GM12878 (cell line): ENCODE measurements around the gene AP3S1. TPM values are rescaled to one million over a fixed set of nuclear protein-coding genes. Genes with fewer than 3 reads are reported as not detected.

Experiments
- ATAC-seq: fragments of 200-7000 bp; cut with Tn5 transposase; 3 replicates; pipeline ENCODE4 v1.9.1; 2020; ENCODE audit warnings: mild to moderate bottlenecking, moderate library complexity
- BruUV-seq: library from RNA; stranded (reverse); fragments of 400-500 nt; replicated peaks from 2 replicates; lab custom pipeline; 2021; lab: Mats Ljungman, UMichigan
- CTCF ChIA-PET: fragments of 300-600 bp; sonication (Branson Sonifier 250); formaldehyde crosslinking; extraction: SDS; loops from one replicate; lab custom pipeline; 2021; ENCODE audit warnings: inconsistent platforms; lab: Yijun Ruan, JAX
- POLR2A ChIA-PET: fragments of 350-600 bp; formaldehyde crosslinking; extraction: SDS; loops from one replicate; lab custom pipeline; 2021; ENCODE audit warnings: inconsistent platforms; lab: Charles Lee
- RAD21 ChIA-PET: fragments of 300-600 bp; sonication (Branson Sonifier 250); formaldehyde crosslinking; loops from one replicate; lab custom pipeline; 2023; ENCODE audit warnings: antibody characterized with exemption; ENCODE audit not compliant: unreplicated experiment; lab: Charles Lee
- SMC1A ChIA-PET: fragments of 300-600 bp; sonication (Branson Sonifier 250); formaldehyde crosslinking; loops from one replicate; lab custom pipeline; 2023; ENCODE audit not compliant: unreplicated experiment, uncharacterized antibody; lab: Charles Lee
- DNase-seq: peaks from one replicate; pipeline ENCODE4 v3.0.0-alpha.2; 2011; ENCODE audit warnings: low read depth, low spot score
- FAIRE-seq: peaks from 3 replicates; lab custom pipeline; 2011; peaks lifted over from hg19 to GRCh38; lab: Jason Lieb, UNC
- H2AFZ ChIP-seq: 2 replicates; pipeline ENCODE4 v1.6.0; 2011; ENCODE audit warnings: low read depth, low read length, control low read depth; ENCODE audit not compliant: control insufficient read depth
- H3K27ac ChIP-seq: 2 replicates; pipeline ENCODE4 v1.5.1; 2011; ENCODE audit warnings: control low read depth; ENCODE audit not compliant: control insufficient read depth, insufficient read depth
- H3K27me3 ChIP-seq, 2 experiments: replicated peaks in 1 of 2; 2 replicates each; pipeline versions ENCODE4 v1.6.0 to v1.6.1; 2011; ENCODE audit warnings: low read length in 1 of 2; ENCODE audit not compliant: control insufficient read depth in 2 of 2, insufficient read depth in 2 of 2
- H3K36me3 ChIP-seq, 2 experiments: 2 replicates each; pipeline ENCODE4 v1.5.1; 2011; ENCODE audit warnings: low read length in 1 of 2; ENCODE audit not compliant: control insufficient read depth in 2 of 2, insufficient read depth in 2 of 2
- H3K4me1 ChIP-seq: 2 replicates; pipeline ENCODE4 v1.6.1; 2011; ENCODE audit warnings: mild to moderate bottlenecking, low read length, moderate library complexity, mixed read lengths; ENCODE audit not compliant: control insufficient read depth, insufficient read depth
- H3K4me2 ChIP-seq: 2 replicates; pipeline ENCODE4 v1.6.0; 2011; ENCODE audit warnings: control low read depth; ENCODE audit not compliant: control insufficient read depth, insufficient read depth
- H3K4me3 ChIP-seq: fragments of 200-600 bp; sonication (generic); 2 replicates; pipeline ENCODE4 v1.5.1; 2016
- H3K79me2 ChIP-seq: 2 replicates; pipeline ENCODE4 v1.6.0; 2011; ENCODE audit warnings: low read length; ENCODE audit not compliant: control insufficient read depth, insufficient read depth
- H3K9ac ChIP-seq: 2 replicates; pipeline ENCODE4 v1.8.0; 2011; ENCODE audit warnings: low read length, control low read depth, mixed read lengths; ENCODE audit not compliant: control insufficient read depth, insufficient read depth
- H3K9me3 ChIP-seq: replicated peaks from 3 replicates; pipeline ENCODE4 v1.5.1; 2011; ENCODE audit warnings: mild to moderate bottlenecking, low read length; ENCODE audit not compliant: control insufficient read depth, insufficient read depth
- H4K20me1 ChIP-seq: 2 replicates; pipeline ENCODE4 v1.6.0; 2011; ENCODE audit not compliant: control insufficient read depth, insufficient read depth
- BMI1 ChIP-seq: fragments of 450-650 bp; IDR thresholded peaks from 2 replicates; pipeline ENCODE4 v1.6.1; 2016; ENCODE audit warnings: mild to moderate bottlenecking, moderate library complexity, borderline replicate concordance
- NFYB ChIP-seq: IDR thresholded peaks from 2 replicates; pipeline ENCODE4 v1.6.1; 2011; ENCODE audit warnings: low read depth, mild to moderate bottlenecking, low read length, improper control_type of control experiment, moderate library complexity; ENCODE audit not compliant: insufficient read depth
- SMC3 ChIP-seq: IDR thresholded peaks from 2 replicates; pipeline ENCODE4 v1.6.1; 2011; ENCODE audit warnings: low read length, improper control_type of control experiment, borderline replicate concordance
- TAF1 ChIP-seq: IDR thresholded peaks from 2 replicates; pipeline ENCODE4 v1.6.1; 2011; ENCODE audit warnings: mild to moderate bottlenecking, low read depth, low read length, borderline replicate concordance
- ZSCAN29 ChIP-seq: fragments of 450-650 bp; IDR thresholded peaks from 2 replicates; pipeline ENCODE4 v1.6.1; 2017; ENCODE audit warnings: mild to moderate bottlenecking, moderate library complexity
- WGBS: methylation state at CpG from one replicate; pipeline ENCODE4 v1.1.6; 2016; ENCODE audit warnings: low lambda C conversion rate; ENCODE audit not compliant: insufficient replicate concordance, insufficient coverage; ENCODE audit errors: missing lambda C conversion rate; 5-methylcytosine and 5-hydroxymethylcytosine counted together
- in situ Hi-C: fragments of 300-500 bp; cut with MboI; formaldehyde crosslinking; loops from 9 replicates; pipeline ENCODE4 v1.14.3; 2018; ENCODE audit warnings: mixed read lengths
- intact Hi-C: fragments of 100-400 bp; cut with micrococcal nuclease; formaldehyde crosslinking; loops from one replicate; pipeline ENCODE4 v1.14.2; 2022; ENCODE audit not compliant: unreplicated experiment
- polyA plus RNA-seq, 11 experiments: library from polyadenylated mRNA; depleted of rRNA in 4 of 11; unstranded in 6 of 11; stranded (reverse) in 5 of 11; fragments of >200 nt; fragmentation: Nextera tagmentation in 4 of 11; fragmentation: Illumina TruSeq in 1 of 11; extraction: Ambion mirVana in 4 of 11; extraction: Trizol in 1 of 11; gene quantifications; 1 replicate in 1 of 11; 2 replicates in 10 of 11; pipeline versions ENCODE4 v1.2.1 to v1.2.3, GENCODE V29; 2011 to 2016; ENCODE audit warnings: inconsistent platforms in 2 of 11, missing spikeins in 2 of 11, low read depth in 1 of 11
- total RNA-seq, 4 experiments: library from RNA; depleted of rRNA in 3 of 4; stranded (reverse); fragments of >200 nt in 3 of 4; fragmentation: Illumina TruSeq in 1 of 4; extraction: Trizol in 1 of 4; gene quantifications; 2 replicates each; pipeline versions ENCODE4 v1.2.1 to v1.2.3, GENCODE V29; 2013 to 2021
- TF ChIP-seq, protein P1 (sequence below): fragments of 450-650 bp; IDR thresholded peaks from 2 replicates; pipeline ENCODE4 v1.6.1; 2017; ENCODE audit warnings: antibody characterized with exemption, mild to moderate bottlenecking, moderate library complexity

The AP3S1 gene
- total and polyA plus RNA-seq, 10 of the 15 experiments (the other 5 are each of a cell fraction or from before 2014, with no cell fraction given): 36.4 to 137 (median 67.5) TPM

DNA sequence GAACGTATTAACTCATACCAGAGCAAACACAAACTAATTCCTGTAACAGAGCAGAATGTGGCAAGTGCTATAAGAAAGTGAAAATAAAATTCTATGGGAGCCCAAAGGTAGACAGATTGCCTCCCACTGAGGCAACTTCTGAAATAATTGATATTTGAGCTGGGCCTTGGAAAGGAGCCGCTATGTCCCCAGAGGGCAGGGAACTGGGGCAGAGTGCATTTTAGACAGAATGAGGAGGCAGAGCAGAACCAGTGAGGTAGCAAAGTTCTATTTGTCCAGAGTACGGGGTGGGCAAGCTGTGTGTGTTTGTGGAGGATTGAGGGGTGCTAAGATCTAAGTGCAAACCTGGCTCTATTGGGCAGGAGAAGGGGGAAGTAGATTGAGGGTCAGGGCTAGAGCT, 45.1 kb upstream of the AP3S1 start (continued):
- TF ChIP-seq, protein P1, sequence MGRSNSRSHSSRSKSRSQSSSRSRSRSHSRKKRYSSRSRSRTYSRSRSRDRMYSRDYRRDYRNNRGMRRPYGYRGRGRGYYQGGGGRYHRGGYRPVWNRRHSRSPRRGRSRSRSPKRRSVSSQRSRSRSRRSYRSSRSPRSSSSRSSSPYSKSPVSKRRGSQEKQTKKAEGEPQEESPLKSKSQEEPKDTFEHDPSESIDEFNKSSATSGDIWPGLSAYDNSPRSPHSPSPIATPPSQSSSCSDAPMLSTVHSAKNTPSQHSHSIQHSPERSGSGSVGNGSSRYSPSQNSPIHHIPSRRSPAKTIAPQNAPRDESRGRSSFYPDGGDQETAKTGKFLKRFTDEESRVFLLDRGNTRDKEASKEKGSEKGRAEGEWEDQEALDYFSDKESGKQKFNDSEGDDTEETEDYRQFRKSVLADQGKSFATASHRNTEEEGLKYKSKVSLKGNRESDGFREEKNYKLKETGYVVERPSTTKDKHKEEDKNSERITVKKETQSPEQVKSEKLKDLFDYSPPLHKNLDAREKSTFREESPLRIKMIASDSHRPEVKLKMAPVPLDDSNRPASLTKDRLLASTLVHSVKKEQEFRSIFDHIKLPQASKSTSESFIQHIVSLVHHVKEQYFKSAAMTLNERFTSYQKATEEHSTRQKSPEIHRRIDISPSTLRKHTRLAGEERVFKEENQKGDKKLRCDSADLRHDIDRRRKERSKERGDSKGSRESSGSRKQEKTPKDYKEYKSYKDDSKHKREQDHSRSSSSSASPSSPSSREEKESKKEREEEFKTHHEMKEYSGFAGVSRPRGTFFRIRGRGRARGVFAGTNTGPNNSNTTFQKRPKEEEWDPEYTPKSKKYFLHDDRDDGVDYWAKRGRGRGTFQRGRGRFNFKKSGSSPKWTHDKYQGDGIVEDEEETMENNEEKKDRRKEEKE: no peak
- TF ChIP-seq TAF1 (no peak), SMC3 (no peak), NFYB (no peak)

DNA sequence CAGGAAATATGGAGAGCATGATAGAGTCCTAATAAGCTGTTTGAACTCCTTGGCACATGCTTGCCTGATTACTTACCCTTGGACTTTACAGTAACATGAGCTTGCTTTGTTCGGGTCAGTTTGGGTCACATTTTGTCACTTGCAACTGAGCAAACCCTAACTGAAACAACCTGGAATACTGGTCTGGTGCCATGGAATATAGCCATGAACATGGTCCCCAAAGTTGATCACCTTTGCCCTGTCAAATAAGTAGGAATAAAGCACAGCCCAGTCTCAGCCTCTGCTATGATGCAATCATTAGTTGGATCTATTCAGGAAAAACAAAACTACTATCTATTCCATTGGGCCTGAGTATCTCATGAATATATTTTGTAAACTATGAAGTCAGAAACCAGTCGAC, 43.5 kb upstream of the AP3S1 start:
- 50% methylated on average over 2 of the region's 2 CpGs for WGBS
- ChIA-PET RAD21 (no interaction called here), POLR2A (no interaction called here), CTCF (no interaction called here), SMC1A (interaction anchor here (0.8 kb wide), 1 partner anchor 1299 kb away, joined by 3 read pairs; no protein-coding TSS in a partner anchor)
- TF ChIP-seq BMI1 (no peak), ZSCAN29 (no peak)
- Histone ChIP-seq H3K4me2 (no peak overlapping the region), H3K9me3 (no peaks in the 10 kb centered on the region), H3K27ac (no peak overlapping the region), H2AFZ (no peak overlapping the region), H3K4me3 (no peak overlapping the region), H3K36me3 (no peaks in the 10 kb centered on the region), H3K4me1 (no peaks in the 10 kb centered on the region), H3K27me3 (no peaks in the 10 kb centered on the region; a peak in 1 of 4 replicates), H3K79me2 (no peaks in the 10 kb centered on the region), H4K20me1 (no peaks in the 10 kb centered on the region), H3K9ac (no peak overlapping the region)
- in situ Hi-C loops: no loop called here
- DNase-seq (no peak), FAIRE-seq (no peak), ATAC-seq (no peak)
- intact Hi-C loops: no loop called here
- BruUV-seq: no TSS peak
